Measurements from ENCODE around the gene GSDME.

- TF ChIP-seq CTCF (IDR thresholded peaks at IDR 0.05; ENCODE audit: low read length) (no peak), EZH2 (optimal IDR thresholded peaks at IDR 0.05; ENCODE audit: low read depth, low read length) (no peak)
Observed at GRCh38 chr7:24760968-24761367, 3.7 kb upstream of the GSDME start.

Data from MM.1S (cell line).